ENCODE data around the gene TMEM258.

DNA sequence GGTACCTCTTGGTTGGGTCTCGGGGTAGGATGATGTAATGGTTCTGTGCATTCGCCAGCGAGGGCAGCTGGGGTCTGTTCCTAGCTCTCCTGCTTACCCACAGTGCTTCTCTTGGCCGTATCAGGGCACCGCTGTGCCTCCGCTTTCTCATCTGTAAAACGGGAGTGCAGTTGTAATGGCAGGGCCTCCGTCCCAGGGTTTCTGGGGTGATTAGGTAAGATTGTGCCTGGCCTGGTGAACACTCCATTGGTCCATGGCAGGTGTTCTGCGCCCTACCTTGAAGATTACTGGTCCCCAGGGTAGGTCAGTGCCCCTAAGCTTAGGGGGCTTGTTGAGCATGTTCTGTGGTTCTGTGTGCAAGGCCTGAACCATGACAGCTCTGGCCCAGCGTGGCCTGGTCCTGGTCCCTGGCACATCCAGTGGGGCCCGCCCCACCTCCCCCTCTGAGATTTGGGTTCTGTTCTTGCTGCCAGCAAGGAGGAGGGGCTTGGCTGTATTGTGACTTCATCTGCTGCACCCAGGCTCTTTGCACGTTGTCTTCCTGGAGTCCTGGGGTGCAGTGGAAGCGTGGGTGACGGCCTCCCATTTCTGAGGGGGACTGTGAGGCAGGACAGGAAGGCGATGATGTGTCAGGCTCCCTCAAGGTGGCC is 35.1 kb downstream of the TMEM258 start:
- no peak for TF ChIP-seq HNF4G (IDR thresholded peaks at IDR 0.05)
- TF ChIP-seq, protein P1, sequence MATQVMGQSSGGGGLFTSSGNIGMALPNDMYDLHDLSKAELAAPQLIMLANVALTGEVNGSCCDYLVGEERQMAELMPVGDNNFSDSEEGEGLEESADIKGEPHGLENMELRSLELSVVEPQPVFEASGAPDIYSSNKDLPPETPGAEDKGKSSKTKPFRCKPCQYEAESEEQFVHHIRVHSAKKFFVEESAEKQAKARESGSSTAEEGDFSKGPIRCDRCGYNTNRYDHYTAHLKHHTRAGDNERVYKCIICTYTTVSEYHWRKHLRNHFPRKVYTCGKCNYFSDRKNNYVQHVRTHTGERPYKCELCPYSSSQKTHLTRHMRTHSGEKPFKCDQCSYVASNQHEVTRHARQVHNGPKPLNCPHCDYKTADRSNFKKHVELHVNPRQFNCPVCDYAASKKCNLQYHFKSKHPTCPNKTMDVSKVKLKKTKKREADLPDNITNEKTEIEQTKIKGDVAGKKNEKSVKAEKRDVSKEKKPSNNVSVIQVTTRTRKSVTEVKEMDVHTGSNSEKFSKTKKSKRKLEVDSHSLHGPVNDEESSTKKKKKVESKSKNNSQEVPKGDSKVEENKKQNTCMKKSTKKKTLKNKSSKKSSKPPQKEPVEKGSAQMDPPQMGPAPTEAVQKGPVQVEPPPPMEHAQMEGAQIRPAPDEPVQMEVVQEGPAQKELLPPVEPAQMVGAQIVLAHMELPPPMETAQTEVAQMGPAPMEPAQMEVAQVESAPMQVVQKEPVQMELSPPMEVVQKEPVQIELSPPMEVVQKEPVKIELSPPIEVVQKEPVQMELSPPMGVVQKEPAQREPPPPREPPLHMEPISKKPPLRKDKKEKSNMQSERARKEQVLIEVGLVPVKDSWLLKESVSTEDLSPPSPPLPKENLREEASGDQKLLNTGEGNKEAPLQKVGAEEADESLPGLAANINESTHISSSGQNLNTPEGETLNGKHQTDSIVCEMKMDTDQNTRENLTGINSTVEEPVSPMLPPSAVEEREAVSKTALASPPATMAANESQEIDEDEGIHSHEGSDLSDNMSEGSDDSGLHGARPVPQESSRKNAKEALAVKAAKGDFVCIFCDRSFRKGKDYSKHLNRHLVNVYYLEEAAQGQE (IDR thresholded peaks at IDR 0.05), result no peak
- TF ChIP-seq, protein P2, sequence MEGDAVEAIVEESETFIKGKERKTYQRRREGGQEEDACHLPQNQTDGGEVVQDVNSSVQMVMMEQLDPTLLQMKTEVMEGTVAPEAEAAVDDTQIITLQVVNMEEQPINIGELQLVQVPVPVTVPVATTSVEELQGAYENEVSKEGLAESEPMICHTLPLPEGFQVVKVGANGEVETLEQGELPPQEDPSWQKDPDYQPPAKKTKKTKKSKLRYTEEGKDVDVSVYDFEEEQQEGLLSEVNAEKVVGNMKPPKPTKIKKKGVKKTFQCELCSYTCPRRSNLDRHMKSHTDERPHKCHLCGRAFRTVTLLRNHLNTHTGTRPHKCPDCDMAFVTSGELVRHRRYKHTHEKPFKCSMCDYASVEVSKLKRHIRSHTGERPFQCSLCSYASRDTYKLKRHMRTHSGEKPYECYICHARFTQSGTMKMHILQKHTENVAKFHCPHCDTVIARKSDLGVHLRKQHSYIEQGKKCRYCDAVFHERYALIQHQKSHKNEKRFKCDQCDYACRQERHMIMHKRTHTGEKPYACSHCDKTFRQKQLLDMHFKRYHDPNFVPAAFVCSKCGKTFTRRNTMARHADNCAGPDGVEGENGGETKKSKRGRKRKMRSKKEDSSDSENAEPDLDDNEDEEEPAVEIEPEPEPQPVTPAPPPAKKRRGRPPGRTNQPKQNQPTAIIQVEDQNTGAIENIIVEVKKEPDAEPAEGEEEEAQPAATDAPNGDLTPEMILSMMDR (IDR thresholded peaks at IDR 0.05; ENCODE audit: low read depth, low read length, missing input control), result no peak
